ENCODE measurements around the gene BMPER. TPM values are rescaled to one million over a fixed set of nuclear protein-coding genes. Genes with fewer than 3 reads are reported as not detected.
A peak's percentile ranks its signal among the peaks of the same experiment; 100 is the strongest.

Gene BMPER
- total and polyA plus RNA-seq, 10 of the 15 experiments (the other 5 are each of a cell fraction or from before 2014, with no cell fraction given) = 0.02 to 0.08 TPM; not detected in 8

GRCh38 chr7:33895025-33895804, 10.1 kb upstream of the BMPER start (continued):
- TF ChIP-seq ELK1 (IDR thresholded peaks at IDR 0.05; ENCODE audit: low read depth, low read length) (no peak), CUX1 (IDR thresholded peaks at IDR 0.05; ENCODE audit: insufficient replicate concordance, low read depth, low read length) (no peak), YY1 (IDR thresholded peaks at IDR 0.05; ENCODE audit: low read depth, low read length) (peak; percentile 56; the same call in 1 of the 2 replicates)

GRCh38 chr7:33900501-33900900, 4.8 kb upstream of the BMPER start:
- H2AFZ ChIP-seq (ENCODE audit: control insufficient read depth, low read depth, low read length) = no peak overlapping the region
- SMC1A ChIA-PET (ENCODE audit: uncharacterized antibody, unreplicated experiment) = no interaction called here
- no peak overlapping the region for H3K27ac ChIP-seq (ENCODE audit: control insufficient read depth, insufficient read depth)
- ATAC-seq = no peak
- no peaks in the 10 kb centered on the region for H3K4me1 ChIP-seq (ENCODE audit: control insufficient read depth, insufficient read depth, low read length)
- no peak overlapping the region for H3K9ac ChIP-seq (ENCODE audit: control insufficient read depth, insufficient read depth, low read length)
- POLR2A ChIA-PET = no interaction called here
- H3K79me2 ChIP-seq (ENCODE audit: control insufficient read depth, insufficient read depth, low read length) = no peaks in the 10 kb centered on the region
- no peak for FAIRE-seq
- TF ChIP-seq MEF2A (IDR thresholded peaks at IDR 0.05; ENCODE audit: insufficient read depth, low read depth, low read length) = no peak
- TF ChIP-seq CBX3 (IDR thresholded peaks at IDR 0.05; ENCODE audit: borderline replicate concordance, low read depth) = no peak
- TF ChIP-seq SP1 (IDR thresholded peaks at IDR 0.05; ENCODE audit: low read depth, low read length) = no peak
- TF ChIP-seq MTA2 (IDR thresholded peaks at IDR 0.05; ENCODE audit: low read depth) = no peak
- TF ChIP-seq ETV6 (conservative IDR thresholded peaks at IDR 0.05 in 1 of 2, IDR thresholded peaks at IDR 0.05 in 1 of 2; ENCODE audit: borderline replicate concordance in 1 of 2, low read depth in 1 of 2) = no peak
- H3K4me2 ChIP-seq (ENCODE audit: control insufficient read depth, insufficient read depth) = no peak overlapping the region
- H3K36me3 ChIP-seq (ENCODE audit: control insufficient read depth in 2 of 2, insufficient read depth in 2 of 2, low read length in 1 of 2) = no peaks in the 10 kb centered on the region
- RAD21 ChIA-PET (ENCODE audit: unreplicated experiment) = no interaction called here
- no TSS peak for BruUV-seq (replicated peaks)
- intact Hi-C loops (cut with micrococcal nuclease; ENCODE audit: unreplicated experiment) (no loop called here), in situ Hi-C loops (cut with MboI) (no loop called here)
- DNase-seq (ENCODE audit: low read depth, low spot score) = no peak
- H3K27me3 ChIP-seq (replicated peaks in 1 of 2; ENCODE audit: control insufficient read depth in 2 of 2, insufficient read depth in 2 of 2, low read length in 1 of 2) = peaks cover 6 to 7% of the 10 kb centered on the region in 2 experiments
- no peaks in the 10 kb centered on the region for H4K20me1 ChIP-seq (ENCODE audit: control insufficient read depth, insufficient read depth)
- CTCF ChIA-PET = no interaction called here
- H3K4me3 ChIP-seq = no peak overlapping the region
- no peaks in the 10 kb centered on the region for H3K9me3 ChIP-seq (replicated peaks; ENCODE audit: control insufficient read depth, insufficient read depth, low read length)
